Vagina (tissue), 2 donors: ENCODE results near the gene LIMS1.

Experiments used
- POLR2A ChIP-seq, 2 donors: fragments of 450-650 bp; IDR thresholded peaks; one replicate each; pipeline ENCODE4 v1.6.1; 2017; ENCODE audit warnings: antibody characterized with exemption in 2 of 2, mild to moderate bottlenecking in 2 of 2, moderate library complexity in 2 of 2
- POLR2AphosphoS5 ChIP-seq, 2 donors: sonication (generic); formaldehyde crosslinking; IDR thresholded peaks; one replicate each; pipeline ENCODE4 v1.9.0; 2017; ENCODE audit warnings: antibody characterized with exemption in 2 of 2, mild to moderate bottlenecking in 2 of 2, low read depth in 1 of 2; ENCODE audit not compliant: insufficient read depth in 1 of 2
- TF ChIP-seq, protein P1 (sequence below), 3 experiments: fragments of 450-650 bp in 2 of 3; fragments of 200-600 bp in 1 of 3; sonication (generic) in 1 of 3; IDR thresholded peaks; one replicate each; pipeline ENCODE4 v1.5.1; 2017 to 2019; ENCODE audit warnings: antibody characterized with exemption in 3 of 3, mild to moderate bottlenecking in 2 of 3, moderate library complexity in 2 of 3

DNA sequence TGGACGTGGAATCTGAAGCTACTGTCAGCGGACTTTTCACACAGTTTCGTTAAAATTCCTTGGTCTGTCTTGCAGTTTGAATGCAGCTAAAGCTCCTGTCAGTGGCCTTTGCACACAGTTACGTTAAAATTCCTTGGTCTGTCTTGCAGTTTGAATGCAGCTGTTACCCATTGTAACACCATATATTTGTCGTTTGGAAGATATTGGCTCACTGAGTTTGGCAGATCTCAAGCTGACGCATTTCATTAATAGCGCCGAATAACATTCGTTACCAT lies 1.0 kb downstream of the LIMS1 start:
- TF ChIP-seq, protein P1, sequence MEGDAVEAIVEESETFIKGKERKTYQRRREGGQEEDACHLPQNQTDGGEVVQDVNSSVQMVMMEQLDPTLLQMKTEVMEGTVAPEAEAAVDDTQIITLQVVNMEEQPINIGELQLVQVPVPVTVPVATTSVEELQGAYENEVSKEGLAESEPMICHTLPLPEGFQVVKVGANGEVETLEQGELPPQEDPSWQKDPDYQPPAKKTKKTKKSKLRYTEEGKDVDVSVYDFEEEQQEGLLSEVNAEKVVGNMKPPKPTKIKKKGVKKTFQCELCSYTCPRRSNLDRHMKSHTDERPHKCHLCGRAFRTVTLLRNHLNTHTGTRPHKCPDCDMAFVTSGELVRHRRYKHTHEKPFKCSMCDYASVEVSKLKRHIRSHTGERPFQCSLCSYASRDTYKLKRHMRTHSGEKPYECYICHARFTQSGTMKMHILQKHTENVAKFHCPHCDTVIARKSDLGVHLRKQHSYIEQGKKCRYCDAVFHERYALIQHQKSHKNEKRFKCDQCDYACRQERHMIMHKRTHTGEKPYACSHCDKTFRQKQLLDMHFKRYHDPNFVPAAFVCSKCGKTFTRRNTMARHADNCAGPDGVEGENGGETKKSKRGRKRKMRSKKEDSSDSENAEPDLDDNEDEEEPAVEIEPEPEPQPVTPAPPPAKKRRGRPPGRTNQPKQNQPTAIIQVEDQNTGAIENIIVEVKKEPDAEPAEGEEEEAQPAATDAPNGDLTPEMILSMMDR (IDR thresholded peaks at IDR 0.05), result no peak
- no peak for TF ChIP-seq POLR2A (IDR thresholded peaks at IDR 0.05)
- no peak for TF ChIP-seq POLR2AphosphoS5 (IDR thresholded peaks at IDR 0.05; ENCODE audit: insufficient read depth in 1 of 2, low read depth in 1 of 2)
